ENCODE results near the gene RNF43.
A peak's percentile ranks its signal among the peaks of the same experiment; 100 is the strongest.

Gene RNF43

GRCh38 chr17:58415371-58416055 is 1.8 kb downstream of the RNF43 start:
- H3K4me3 ChIP-seq (ENCODE audit: low read depth, low read length), result peak overlapping the region; percentile 5
- TF ChIP-seq, protein P1, sequence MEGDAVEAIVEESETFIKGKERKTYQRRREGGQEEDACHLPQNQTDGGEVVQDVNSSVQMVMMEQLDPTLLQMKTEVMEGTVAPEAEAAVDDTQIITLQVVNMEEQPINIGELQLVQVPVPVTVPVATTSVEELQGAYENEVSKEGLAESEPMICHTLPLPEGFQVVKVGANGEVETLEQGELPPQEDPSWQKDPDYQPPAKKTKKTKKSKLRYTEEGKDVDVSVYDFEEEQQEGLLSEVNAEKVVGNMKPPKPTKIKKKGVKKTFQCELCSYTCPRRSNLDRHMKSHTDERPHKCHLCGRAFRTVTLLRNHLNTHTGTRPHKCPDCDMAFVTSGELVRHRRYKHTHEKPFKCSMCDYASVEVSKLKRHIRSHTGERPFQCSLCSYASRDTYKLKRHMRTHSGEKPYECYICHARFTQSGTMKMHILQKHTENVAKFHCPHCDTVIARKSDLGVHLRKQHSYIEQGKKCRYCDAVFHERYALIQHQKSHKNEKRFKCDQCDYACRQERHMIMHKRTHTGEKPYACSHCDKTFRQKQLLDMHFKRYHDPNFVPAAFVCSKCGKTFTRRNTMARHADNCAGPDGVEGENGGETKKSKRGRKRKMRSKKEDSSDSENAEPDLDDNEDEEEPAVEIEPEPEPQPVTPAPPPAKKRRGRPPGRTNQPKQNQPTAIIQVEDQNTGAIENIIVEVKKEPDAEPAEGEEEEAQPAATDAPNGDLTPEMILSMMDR (IDR thresholded peaks at IDR 0.05; ENCODE audit: borderline replicate concordance, insufficient read depth, low read depth, low read length), result no peak

DNA sequence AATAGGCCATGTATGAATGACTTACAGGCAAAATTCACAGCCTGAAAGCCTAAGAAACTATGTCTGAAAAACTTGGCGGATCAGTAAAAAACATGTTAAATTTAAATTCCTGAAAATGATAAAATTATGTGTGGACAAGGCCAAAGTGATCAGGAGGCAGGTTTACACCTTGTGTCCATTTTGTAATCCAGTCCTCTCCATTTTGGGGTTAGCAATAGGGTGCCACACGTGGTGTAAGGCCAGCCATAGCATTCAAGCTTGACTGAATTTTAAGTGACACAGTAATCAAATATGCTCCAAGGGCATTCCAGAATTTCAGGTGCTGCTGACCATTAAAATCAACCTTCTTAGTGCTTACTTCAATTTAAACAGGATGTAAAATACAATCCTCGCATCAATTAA is 2.7 kb downstream of the RNF43 start:
- TF ChIP-seq, protein P1 (IDR thresholded peaks at IDR 0.05; ENCODE audit: borderline replicate concordance, insufficient read depth, low read depth, low read length), result no peak
- H3K4me3 ChIP-seq (ENCODE audit: low read depth, low read length), result no peak overlapping the region

- TF ChIP-seq, protein P1 (IDR thresholded peaks at IDR 0.05; ENCODE audit: borderline replicate concordance, insufficient read depth, low read depth, low read length), result no peak
- H3K4me3 ChIP-seq (ENCODE audit: low read depth, low read length), result no peak overlapping the region
Observed at GRCh38 chr17:58413684-58414083, 3.6 kb downstream of the RNF43 start.

- TF ChIP-seq, protein P1 (IDR thresholded peaks at IDR 0.05; ENCODE audit: borderline replicate concordance, insufficient read depth, low read depth, low read length), result no peak
- H3K4me3 ChIP-seq (ENCODE audit: low read depth, low read length), result no peak overlapping the region
Observed at GRCh38 chr17:58412961-58413586, 4.3 kb downstream of the RNF43 start.

- TF ChIP-seq, protein P1 (IDR thresholded peaks at IDR 0.05; ENCODE audit: borderline replicate concordance, insufficient read depth, low read depth, low read length), result no peak
- no peak overlapping the region for H3K4me3 ChIP-seq (ENCODE audit: low read depth, low read length)
Observed at GRCh38 chr17:58412064-58412703, 5.2 kb downstream of the RNF43 start.

GRCh38 chr17:58411408-58411894 is 5.9 kb downstream of the RNF43 start:
- no peak overlapping the region for H3K4me3 ChIP-seq (ENCODE audit: low read depth, low read length)
- TF ChIP-seq, protein P1 (IDR thresholded peaks at IDR 0.05; ENCODE audit: borderline replicate concordance, insufficient read depth, low read depth, low read length), result no peak
